ENCODE results near the gene TCF23.

DNA sequence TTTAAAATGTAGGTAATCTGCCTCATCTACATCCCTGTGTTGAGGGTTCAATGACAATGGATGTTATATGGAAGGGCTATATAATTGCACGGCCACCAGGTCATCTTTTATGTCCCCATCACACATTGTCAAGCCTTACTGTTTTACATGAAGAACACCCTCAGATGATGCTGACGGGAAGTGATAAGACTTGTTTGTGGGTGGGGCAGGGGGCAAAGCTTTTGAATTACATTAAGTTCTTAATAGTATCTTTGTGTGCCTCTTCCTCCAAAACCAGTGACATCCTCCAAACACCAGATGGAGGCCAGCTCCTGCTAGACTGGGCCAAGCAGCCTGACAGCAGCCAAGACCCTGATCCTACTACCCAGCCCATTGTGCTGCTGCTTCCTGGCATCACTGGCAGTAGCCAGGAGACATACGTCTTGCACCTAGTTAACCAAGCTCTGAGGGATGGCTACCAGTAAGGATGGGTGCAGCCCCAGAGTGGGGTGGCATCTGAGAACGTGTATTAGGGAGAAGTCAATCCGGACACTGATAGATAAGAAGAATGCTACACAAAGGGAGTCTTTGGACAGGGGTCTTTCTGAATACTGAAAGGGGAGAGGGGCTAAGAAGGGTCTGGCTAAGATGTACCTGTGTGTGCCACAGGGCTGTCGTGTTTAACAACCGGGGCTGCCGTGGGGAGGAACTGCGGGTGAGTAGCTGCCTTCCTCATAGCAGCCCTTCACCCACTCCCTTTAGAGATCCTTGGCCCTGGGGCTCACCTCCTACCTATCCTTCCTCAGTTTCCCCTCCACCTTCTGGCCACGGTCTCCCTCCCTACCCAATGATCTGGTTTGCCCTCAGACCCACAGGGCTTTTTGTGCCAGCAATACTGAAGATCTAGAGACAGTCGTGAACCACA, 19.9 kb upstream of the TCF23 start:
- TF ChIP-seq POLR2AphosphoS5 (IDR thresholded peaks at IDR 0.05; ENCODE audit: low read depth, low read length) (no peak), POLR2A (IDR thresholded peaks at IDR 0.05; ENCODE audit: low read depth, low read length) (no peak)

Measured in GM12891 (cell line).